Esophagus squamous epithelium (tissue), 4 donors: ENCODE measurements around the gene SMO.

ENCODE experiments used
- POLR2A ChIP-seq, 4 donors: fragments of 450-650 bp; IDR thresholded peaks; one replicate each; pipeline ENCODE4 v1.6.1; 2017; ENCODE audit warnings: antibody characterized with exemption in 4 of 4, mild to moderate bottlenecking in 4 of 4, moderate library complexity in 3 of 4
- TF ChIP-seq, protein P1 (sequence below), 6 experiments: fragments of 450-650 bp in 4 of 6; fragments of 200-600 bp in 2 of 6; sonication (generic) in 2 of 6; IDR thresholded peaks; one replicate each; pipeline ENCODE4 v1.5.1; 2016 to 2019; ENCODE audit warnings: antibody characterized with exemption in 6 of 6, mild to moderate bottlenecking in 4 of 6, moderate library complexity in 4 of 6

DNA sequence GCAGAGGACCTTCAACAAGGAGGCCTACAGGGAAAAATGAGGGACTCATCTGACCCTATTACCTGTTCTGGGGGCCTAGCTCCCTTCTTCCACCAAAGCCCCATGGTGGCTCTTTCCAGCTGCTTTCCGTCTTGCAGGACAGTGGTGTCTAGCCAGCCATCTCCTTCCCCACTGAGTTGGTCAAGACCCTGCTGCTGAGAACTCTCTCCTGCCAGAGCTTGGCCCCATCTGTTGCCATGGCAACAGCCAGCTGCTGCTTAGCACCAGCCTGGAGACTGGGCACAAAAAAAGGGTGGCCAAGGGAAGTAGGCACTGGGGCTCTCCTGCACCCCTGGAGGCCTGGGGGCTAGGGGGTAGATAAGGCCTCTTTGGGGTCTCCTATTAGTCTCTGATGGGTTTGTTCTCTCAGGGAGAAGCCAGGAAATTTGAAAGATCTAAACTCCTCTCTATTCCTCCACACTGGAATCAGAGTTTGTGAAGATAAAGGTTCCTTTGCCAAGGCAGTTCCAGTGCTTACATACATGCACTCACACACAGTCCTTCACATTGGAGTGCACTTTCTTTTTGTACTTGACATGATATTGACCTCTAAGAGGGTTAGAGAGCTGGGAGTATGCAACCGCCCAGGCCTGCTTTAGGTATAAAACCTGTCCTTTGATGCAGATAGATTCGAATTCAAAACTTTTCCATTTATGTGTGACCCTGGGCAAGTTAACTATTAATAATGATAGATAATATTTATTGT is 28.1 kb upstream of the SMO start:
- no peak for TF ChIP-seq POLR2A (IDR thresholded peaks at IDR 0.05)
- TF ChIP-seq, protein P1, sequence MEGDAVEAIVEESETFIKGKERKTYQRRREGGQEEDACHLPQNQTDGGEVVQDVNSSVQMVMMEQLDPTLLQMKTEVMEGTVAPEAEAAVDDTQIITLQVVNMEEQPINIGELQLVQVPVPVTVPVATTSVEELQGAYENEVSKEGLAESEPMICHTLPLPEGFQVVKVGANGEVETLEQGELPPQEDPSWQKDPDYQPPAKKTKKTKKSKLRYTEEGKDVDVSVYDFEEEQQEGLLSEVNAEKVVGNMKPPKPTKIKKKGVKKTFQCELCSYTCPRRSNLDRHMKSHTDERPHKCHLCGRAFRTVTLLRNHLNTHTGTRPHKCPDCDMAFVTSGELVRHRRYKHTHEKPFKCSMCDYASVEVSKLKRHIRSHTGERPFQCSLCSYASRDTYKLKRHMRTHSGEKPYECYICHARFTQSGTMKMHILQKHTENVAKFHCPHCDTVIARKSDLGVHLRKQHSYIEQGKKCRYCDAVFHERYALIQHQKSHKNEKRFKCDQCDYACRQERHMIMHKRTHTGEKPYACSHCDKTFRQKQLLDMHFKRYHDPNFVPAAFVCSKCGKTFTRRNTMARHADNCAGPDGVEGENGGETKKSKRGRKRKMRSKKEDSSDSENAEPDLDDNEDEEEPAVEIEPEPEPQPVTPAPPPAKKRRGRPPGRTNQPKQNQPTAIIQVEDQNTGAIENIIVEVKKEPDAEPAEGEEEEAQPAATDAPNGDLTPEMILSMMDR (IDR thresholded peaks at IDR 0.05), result no peak
